ENCODE results near the gene THAP3.
"Not testable (repeated sequence)": the region's sequence is repeated elsewhere in the genome, so short reads cannot be mapped to it uniquely, and the experiment has no call there.

Gene THAP3

DNA sequence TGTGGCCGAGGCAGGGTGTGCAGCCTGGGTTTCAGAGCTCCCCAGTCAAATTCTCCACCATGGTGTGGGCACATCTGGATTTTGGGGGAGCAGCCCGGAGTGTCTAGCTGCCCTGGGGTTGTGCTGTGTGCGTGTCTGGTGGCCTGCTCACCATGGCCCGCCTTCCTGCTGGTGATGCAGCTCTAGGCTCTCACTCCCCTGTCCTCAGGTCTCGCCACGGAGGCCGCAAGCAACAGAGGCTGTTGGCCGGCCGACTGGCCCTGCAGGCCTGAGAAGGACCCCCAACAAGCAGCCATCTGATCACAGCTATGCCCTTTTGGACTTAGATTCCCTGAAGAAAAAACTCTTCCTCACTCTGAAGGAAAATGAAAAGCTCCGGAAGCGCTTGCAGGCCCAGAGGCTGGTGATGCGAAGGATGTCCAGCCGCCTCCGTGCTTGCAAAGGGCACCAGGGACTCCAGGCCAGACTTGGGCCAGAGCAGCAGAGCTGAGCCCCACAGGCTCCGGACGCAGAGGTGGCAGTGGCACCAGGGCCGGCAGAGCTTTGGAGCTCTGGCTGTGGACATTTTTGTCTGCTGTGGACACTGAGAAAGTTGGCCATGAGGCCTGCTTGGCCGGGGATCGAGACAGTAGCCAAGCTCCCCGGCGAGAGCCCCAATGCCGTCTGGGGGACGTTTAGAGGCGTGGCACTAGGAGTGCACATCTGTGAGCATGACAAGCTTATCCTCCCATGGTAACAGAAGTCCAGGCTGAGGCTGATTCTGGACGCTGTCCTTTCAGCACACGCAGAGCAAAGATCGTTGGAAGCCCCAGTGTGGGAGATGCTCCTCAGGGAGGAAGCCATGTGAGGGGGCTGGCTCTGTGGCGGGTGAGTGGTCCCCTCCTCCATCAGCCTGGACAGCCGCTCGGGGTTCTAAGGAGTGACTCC is 8.2 kb downstream of the THAP3 start:
- Mint-ChIP-seq H3K4me3 (no peak overlapping the region), H3K27ac (no peak overlapping the region), H3K36me3 (ENCODE audit: low read depth) (peaks cover 19% of the 10 kb centered on the region), H3K4me1 (peaks cover under 1% of the 10 kb centered on the region), H3K9me3 (no peaks in the 10 kb centered on the region), H3K27me3 (no peaks in the 10 kb centered on the region)
- ATAC-seq = no peak
- DNase-seq = no peak

- no peaks in the 10 kb centered on the region for H3K9me3 Mint-ChIP-seq
- H3K4me3 Mint-ChIP-seq = no peak overlapping the region
- peaks cover 20% of the 10 kb centered on the region for H3K36me3 Mint-ChIP-seq (ENCODE audit: low read depth)
- ATAC-seq = peak; percentile 24
- DNase-seq = peak; percentile 58
- H3K4me1 Mint-ChIP-seq = no peaks in the 10 kb centered on the region
- no peaks in the 10 kb centered on the region for H3K27me3 Mint-ChIP-seq
- H3K27ac Mint-ChIP-seq = no peak overlapping the region
Measured at GRCh38 chr1:6634371-6635052, 9.8 kb downstream of the THAP3 start.

GRCh38 chr1:6635161-6635909 is 10.7 kb downstream of the THAP3 start:
- no peak overlapping the region for H3K4me3 Mint-ChIP-seq
- DNase-seq (no peak), ATAC-seq (no peak)
- H3K27ac Mint-ChIP-seq = no peak overlapping the region
- no peaks in the 10 kb centered on the region for H3K9me3 Mint-ChIP-seq
- H3K4me1 Mint-ChIP-seq = no peaks in the 10 kb centered on the region
- H3K36me3 Mint-ChIP-seq (ENCODE audit: low read depth) = peaks cover 20% of the 10 kb centered on the region
- H3K27me3 Mint-ChIP-seq = no peaks in the 10 kb centered on the region

GRCh38 chr1:6635910-6636760 is 11.5 kb downstream of the THAP3 start:
- DNase-seq = no peak
- H3K27ac Mint-ChIP-seq = no peak overlapping the region
- no peak overlapping the region for H3K4me3 Mint-ChIP-seq
- no peaks in the 10 kb centered on the region for H3K9me3 Mint-ChIP-seq
- no peaks in the 10 kb centered on the region for H3K4me1 Mint-ChIP-seq
- ATAC-seq = no peak
- peaks cover 20% of the 10 kb centered on the region for H3K36me3 Mint-ChIP-seq (ENCODE audit: low read depth)
- H3K27me3 Mint-ChIP-seq = no peaks in the 10 kb centered on the region

DNA sequence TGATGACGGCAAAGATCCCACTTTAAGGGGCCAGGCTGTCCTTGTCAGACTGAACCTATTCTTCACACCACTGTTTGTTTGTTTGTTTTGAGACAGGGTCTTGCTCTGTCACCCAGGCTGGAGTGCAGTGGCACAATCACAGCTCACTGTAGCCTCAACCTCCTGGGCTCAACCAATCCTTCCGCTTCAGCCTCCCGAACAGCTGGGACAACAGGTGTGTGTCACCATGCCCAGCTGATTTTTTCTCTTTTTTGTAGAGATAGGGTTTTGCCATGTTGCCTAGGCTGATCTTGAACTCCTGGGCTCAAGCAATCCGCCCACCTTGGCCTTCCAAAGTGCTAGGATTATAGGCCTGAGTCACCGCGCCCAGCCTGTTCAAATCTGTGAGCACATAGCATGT is 12.1 kb downstream of the THAP3 start:
- not testable (repeated sequence) for H3K27ac Mint-ChIP-seq, H3K4me1 Mint-ChIP-seq, H3K27me3 Mint-ChIP-seq, ATAC-seq, H3K4me3 Mint-ChIP-seq, DNase-seq, H3K9me3 Mint-ChIP-seq
- H3K36me3 Mint-ChIP-seq (ENCODE audit: low read depth) = peaks cover 20% of the 10 kb centered on the region

DNA sequence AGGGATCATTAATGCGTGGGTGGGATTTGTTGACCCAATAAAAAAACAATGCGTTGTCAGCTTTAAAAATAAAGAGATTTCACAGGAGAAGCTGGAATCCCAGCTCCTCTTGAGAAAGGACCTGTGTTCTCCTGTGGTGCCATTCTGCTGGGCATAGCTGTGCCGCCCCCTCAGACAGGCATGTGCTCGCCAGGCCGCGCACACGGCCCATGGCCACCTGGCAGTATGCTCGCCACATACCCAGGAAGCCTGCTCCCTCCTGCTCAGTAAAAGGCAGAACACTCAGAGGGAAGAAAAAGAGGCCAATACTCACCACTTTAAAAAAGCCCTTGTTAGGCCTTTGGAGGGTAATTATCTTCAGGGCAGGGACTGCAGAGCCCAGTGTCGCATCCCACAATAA is 13.1 kb downstream of the THAP3 start:
- peaks cover 26% of the 10 kb centered on the region for H3K36me3 Mint-ChIP-seq (ENCODE audit: low read depth)
- ATAC-seq = no peak

GRCh38 chr1:6638226-6638625 is 13.6 kb downstream of the THAP3 start:
- Mint-ChIP-seq H3K27me3 (no peaks in the 10 kb centered on the region), H3K27ac (no peak overlapping the region), H3K9me3 (no peaks in the 10 kb centered on the region), H3K4me1 (no peaks in the 10 kb centered on the region), H3K36me3 (ENCODE audit: low read depth) (peaks cover 30% of the 10 kb centered on the region), H3K4me3 (no peak overlapping the region)
- no peak for ATAC-seq
- no peak for DNase-seq

More for the DNA sequence above, 13.1 kb downstream of the THAP3 start:
- Mint-ChIP-seq H3K4me1 (no peaks in the 10 kb centered on the region), H3K4me3 (no peak overlapping the region), H3K27ac (no peak overlapping the region), H3K27me3 (no peaks in the 10 kb centered on the region), H3K9me3 (no peaks in the 10 kb centered on the region)
- DNase-seq = no peak

GRCh38 chr1:6640867-6641266 is 16.2 kb downstream of the THAP3 start:
- not testable (repeated sequence) for H3K9me3 Mint-ChIP-seq, H3K27ac Mint-ChIP-seq, H3K4me3 Mint-ChIP-seq, H3K4me1 Mint-ChIP-seq, H3K27me3 Mint-ChIP-seq, DNase-seq, ATAC-seq
- peaks cover 35% of the 10 kb centered on the region for H3K36me3 Mint-ChIP-seq (ENCODE audit: low read depth)

- Mint-ChIP-seq H3K36me3 (ENCODE audit: low read depth) (peaks cover 22% of the 10 kb centered on the region), H3K4me1 (peaks cover 2% of the 10 kb centered on the region), H3K27ac (no peak overlapping the region), H3K4me3 (no peak overlapping the region), H3K9me3 (no peaks in the 10 kb centered on the region), H3K27me3 (no peaks in the 10 kb centered on the region)
- no peak for ATAC-seq
- DNase-seq = no peak
Measured at GRCh38 chr1:6645018-6645417, 20.4 kb downstream of the THAP3 start.

- Mint-ChIP-seq H3K4me1 (peaks cover 2% of the 10 kb centered on the region), H3K27ac (no peak overlapping the region), H3K36me3 (ENCODE audit: low read depth) (peaks cover 22% of the 10 kb centered on the region), H3K27me3 (no peaks in the 10 kb centered on the region), H3K9me3 (no peaks in the 10 kb centered on the region), H3K4me3 (no peak overlapping the region)
- ATAC-seq = no peak
- DNase-seq = no peak
Measured at GRCh38 chr1:6646499-6647148, 22.0 kb downstream of the THAP3 start.

GRCh38 chr1:6648556-6648955 is 23.9 kb downstream of the THAP3 start:
- no peaks in the 10 kb centered on the region for H3K27me3 Mint-ChIP-seq
- no peak for DNase-seq
- no peak overlapping the region for H3K4me3 Mint-ChIP-seq
- ATAC-seq = no peak
- H3K9me3 Mint-ChIP-seq = no peaks in the 10 kb centered on the region
- H3K4me1 Mint-ChIP-seq = peaks cover 2% of the 10 kb centered on the region
- H3K27ac Mint-ChIP-seq = no peak overlapping the region
- H3K36me3 Mint-ChIP-seq (ENCODE audit: low read depth) = peaks cover 20% of the 10 kb centered on the region

- no peak for DNase-seq
- ATAC-seq = no peak
- peaks cover 15% of the 10 kb centered on the region for H3K36me3 Mint-ChIP-seq (ENCODE audit: low read depth)
- no peaks in the 10 kb centered on the region for H3K9me3 Mint-ChIP-seq
- H3K27me3 Mint-ChIP-seq = no peaks in the 10 kb centered on the region
- no peak overlapping the region for H3K4me3 Mint-ChIP-seq
- H3K27ac Mint-ChIP-seq = no peak overlapping the region
- no peaks in the 10 kb centered on the region for H3K4me1 Mint-ChIP-seq
Measured at GRCh38 chr1:6651909-6652308, 27.2 kb downstream of the THAP3 start.

GRCh38 chr1:6652986-6653385 is 28.3 kb downstream of the THAP3 start:
- ATAC-seq (no peak), DNase-seq (no peak)
- Mint-ChIP-seq H3K27me3 (no peaks in the 10 kb centered on the region), H3K4me3 (no peak overlapping the region), H3K4me1 (no peaks in the 10 kb centered on the region), H3K9me3 (no peaks in the 10 kb centered on the region), H3K27ac (no peak overlapping the region), H3K36me3 (ENCODE audit: low read depth) (peaks cover 16% of the 10 kb centered on the region)

Measured in activated naive CD8-positive, alpha-beta T cell treated with anti-CD3 and anti-CD28 coated beads, Interleukin-2, amount 50 U/mL, for 24 hours (primary cell).